Keratinocyte (primary cell): ENCODE data around the gene ZC3H12A. TPM values are rescaled to one million over a fixed set of nuclear protein-coding genes. Genes with fewer than 3 reads are reported as not detected.

Source experiments
- DNase-seq: peaks from one replicate; pipeline ENCODE4 v3.0.0-alpha.2; 2011; ENCODE audit warnings: low read depth, missing footprints, low spot score
- FAIRE-seq: peaks from 2 replicates; lab custom pipeline; 2011; peaks lifted over from hg19 to GRCh38; lab: Jason Lieb, UNC
- H2AFZ ChIP-seq: 2 replicates; pipeline ENCODE4 v1.6.0; 2012; ENCODE audit warnings: low read length, control low read depth, inconsistent platforms; ENCODE audit not compliant: control insufficient read depth
- H3K27ac ChIP-seq: 2 replicates; pipeline ENCODE4 v1.5.1; 2011; ENCODE audit warnings: low read length; ENCODE audit not compliant: control insufficient read depth, insufficient read depth
- H3K27me3 ChIP-seq: 3 replicates; pipeline ENCODE4 v1.6.0; 2011; ENCODE audit warnings: low read length; ENCODE audit not compliant: control insufficient read depth, insufficient read depth; ENCODE audit errors: extremely low read depth
- H3K36me3 ChIP-seq, 2 experiments: 2 replicates in 1 of 2; 3 replicates in 1 of 2; pipeline ENCODE4 v1.5.1; 2011; ENCODE audit warnings: low read length in 2 of 2, mild to moderate bottlenecking in 1 of 2; ENCODE audit not compliant: control insufficient read depth in 2 of 2, insufficient read depth in 2 of 2; ENCODE audit errors: extremely low read depth in 1 of 2
- H3K4me1 ChIP-seq: 3 replicates; pipeline ENCODE4 v1.5.1; 2011; ENCODE audit warnings: low read length; ENCODE audit not compliant: control insufficient read depth, insufficient read depth; ENCODE audit errors: extremely low read depth
- H3K4me2 ChIP-seq: 3 replicates; pipeline ENCODE4 v1.6.0; 2011; ENCODE audit warnings: low read depth, low read length; ENCODE audit not compliant: control insufficient read depth, insufficient read depth; ENCODE audit errors: extremely low read depth
- H3K4me3 ChIP-seq, 3 experiments: fragments of 200-600 bp in 1 of 3; sonication (generic) in 1 of 3; 2 replicates in 2 of 3; 3 replicates in 1 of 3; pipeline ENCODE4 v1.5.1; 2011 to 2016; ENCODE audit warnings: low read length in 3 of 3, mild to moderate bottlenecking in 3 of 3, control low read depth in 2 of 3, inconsistent platforms in 1 of 3, low read depth in 1 of 3, mixed read lengths in 1 of 3, mixed run types in 1 of 3, moderate library complexity in 1 of 3; ENCODE audit not compliant: control insufficient read depth in 2 of 3, insufficient read depth in 2 of 3; ENCODE audit errors: extremely low read depth in 1 of 3
- H3K79me2 ChIP-seq: 2 replicates; pipeline ENCODE4 v1.6.0; 2012; ENCODE audit warnings: low read length; ENCODE audit not compliant: control insufficient read depth, insufficient read depth
- H3K9ac ChIP-seq: 3 replicates; pipeline ENCODE4 v1.6.0; 2011; ENCODE audit warnings: low read length; ENCODE audit not compliant: control insufficient read depth, insufficient read depth; ENCODE audit errors: extremely low read depth
- H3K9me1 ChIP-seq: 3 replicates; pipeline ENCODE4 v1.6.0; 2011; ENCODE audit warnings: low read length; ENCODE audit not compliant: control insufficient read depth, insufficient read depth; ENCODE audit errors: extremely low read depth
- H3K9me3 ChIP-seq: 2 replicates; pipeline ENCODE4 v1.5.1; 2012; ENCODE audit warnings: low read depth, low read length; ENCODE audit not compliant: control insufficient read depth
- H4K20me1 ChIP-seq: 3 replicates; pipeline ENCODE4 v1.6.0; 2011; ENCODE audit warnings: low read length; ENCODE audit not compliant: control insufficient read depth, insufficient read depth; ENCODE audit errors: extremely low read depth
- EZH2 ChIP-seq: IDR thresholded peaks from one replicate; pipeline ENCODE4 v1.6.1; 2012; ENCODE audit warnings: inconsistent platforms, mild to moderate bottlenecking, low read length, moderate library complexity
- dilution Hi-C: fragments of 300-500 bp; cut with MboI; formaldehyde crosslinking; loops from one replicate; pipeline ENCODE4 v1.7.0; 2020; ENCODE audit warnings: low sequenced_read_pairs; ENCODE audit not compliant: extremely low pct_ligation_motif_present
- polyA plus RNA-seq, 5 experiments: library from polyadenylated mRNA; depleted of rRNA in 3 of 5; stranded (reverse) in 3 of 5; stranded (forward) in 1 of 5; unstranded in 1 of 5; fragments of >200 nt; gene quantifications; 1 replicate in 1 of 5; 2 replicates in 3 of 5; 3 replicates in 1 of 5; pipeline versions ENCODE4 v1.2.1 to v1.2.3, GENCODE V29; 2011 to 2012; ENCODE audit warnings: missing spikeins in 2 of 5, low read depth in 1 of 5, low replicate concordance in 1 of 5
- TF ChIP-seq, protein P1 (sequence below), 3 experiments: IDR thresholded peaks in 1 of 3; conservative IDR thresholded peaks in 1 of 3; optimal IDR thresholded peaks in 1 of 3; 2 replicates in 2 of 3; 3 replicates in 1 of 3; pipeline versions ENCODE3 to v1.5.1; 2011; ENCODE audit warnings: low read length in 3 of 3, mild to moderate bottlenecking in 3 of 3, moderate library complexity in 2 of 3, control low read depth in 1 of 3, inconsistent platforms in 1 of 3; ENCODE audit not compliant: insufficient read depth in 2 of 3; ENCODE audit errors: extremely low read depth in 1 of 3

ZC3H12A gene
- polyA plus RNA-seq, 1 donor (not counting 4 experiments of a cell fraction or from before 2014, with no cell fraction given): 24.4 TPM

DNA sequence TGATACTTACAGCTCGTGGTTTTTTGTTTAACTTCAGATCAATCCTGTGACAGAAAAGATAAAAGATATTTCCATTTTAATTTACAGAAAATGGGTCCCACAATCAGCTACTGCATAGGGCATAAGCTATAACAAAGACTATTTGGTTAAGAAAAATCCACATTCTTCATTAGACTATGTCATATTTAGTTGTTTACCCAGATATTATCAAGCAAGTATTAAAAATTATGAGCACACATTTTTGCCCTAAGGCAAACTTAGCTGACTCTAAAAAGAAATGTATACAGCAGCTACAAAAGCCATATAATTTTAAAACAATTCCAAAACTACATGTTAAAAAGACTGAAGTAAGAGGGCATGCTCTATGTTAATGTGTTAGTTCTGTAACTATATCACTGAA, 21.5 kb downstream of the ZC3H12A start:
- H3K9ac ChIP-seq: no peak overlapping the region
- peaks cover 10% of the 10 kb centered on the region for H3K4me1 ChIP-seq
- H2AFZ ChIP-seq: no peak overlapping the region
- no peaks in the 10 kb centered on the region for H3K9me1 ChIP-seq
- FAIRE-seq: no peak
- no peaks in the 10 kb centered on the region for H4K20me1 ChIP-seq
- H3K4me3 ChIP-seq: no peak overlapping the region
- H3K9me3 ChIP-seq: no peaks in the 10 kb centered on the region
- no peaks in the 10 kb centered on the region for H3K27me3 ChIP-seq
- TF ChIP-seq, protein P1, sequence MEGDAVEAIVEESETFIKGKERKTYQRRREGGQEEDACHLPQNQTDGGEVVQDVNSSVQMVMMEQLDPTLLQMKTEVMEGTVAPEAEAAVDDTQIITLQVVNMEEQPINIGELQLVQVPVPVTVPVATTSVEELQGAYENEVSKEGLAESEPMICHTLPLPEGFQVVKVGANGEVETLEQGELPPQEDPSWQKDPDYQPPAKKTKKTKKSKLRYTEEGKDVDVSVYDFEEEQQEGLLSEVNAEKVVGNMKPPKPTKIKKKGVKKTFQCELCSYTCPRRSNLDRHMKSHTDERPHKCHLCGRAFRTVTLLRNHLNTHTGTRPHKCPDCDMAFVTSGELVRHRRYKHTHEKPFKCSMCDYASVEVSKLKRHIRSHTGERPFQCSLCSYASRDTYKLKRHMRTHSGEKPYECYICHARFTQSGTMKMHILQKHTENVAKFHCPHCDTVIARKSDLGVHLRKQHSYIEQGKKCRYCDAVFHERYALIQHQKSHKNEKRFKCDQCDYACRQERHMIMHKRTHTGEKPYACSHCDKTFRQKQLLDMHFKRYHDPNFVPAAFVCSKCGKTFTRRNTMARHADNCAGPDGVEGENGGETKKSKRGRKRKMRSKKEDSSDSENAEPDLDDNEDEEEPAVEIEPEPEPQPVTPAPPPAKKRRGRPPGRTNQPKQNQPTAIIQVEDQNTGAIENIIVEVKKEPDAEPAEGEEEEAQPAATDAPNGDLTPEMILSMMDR (optimal IDR thresholded peaks at IDR 0.05 in 1 of 3, IDR thresholded peaks at IDR 0.05 in 1 of 3, conservative IDR thresholded peaks at IDR 0.05 in 1 of 3; ENCODE audit: extremely low read depth in 1 of 3, insufficient read depth in 2 of 3, low read length in 3 of 3): no peak
- TF ChIP-seq EZH2: no peak
- H3K36me3 ChIP-seq: peaks cover 7 to 26% of the 10 kb centered on the region in 2 experiments
- H3K27ac ChIP-seq: no peak overlapping the region
- no peak for DNase-seq
- H3K79me2 ChIP-seq: peaks cover 6% of the 10 kb centered on the region
- H3K4me2 ChIP-seq: no peak overlapping the region
- dilution Hi-C loops: no loop called here

DNA sequence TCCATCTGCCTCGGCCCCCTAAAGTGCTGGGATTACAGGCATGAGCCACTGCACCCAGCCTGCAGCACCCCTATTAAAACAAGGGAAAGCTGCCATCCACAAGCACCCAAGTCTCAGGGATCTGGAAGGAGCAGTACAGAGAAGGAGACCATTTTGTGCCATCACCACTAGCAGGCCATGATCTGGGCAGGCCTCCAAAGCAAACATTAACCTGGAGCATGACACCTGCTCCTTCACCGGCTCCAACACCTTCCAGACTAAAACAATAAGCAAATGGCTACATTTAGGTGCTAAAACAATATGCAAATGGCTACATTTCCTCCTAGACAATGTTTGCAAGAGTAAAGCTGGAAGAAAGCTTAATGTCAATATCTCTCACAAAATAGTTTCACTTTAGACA, 23.5 kb downstream of the ZC3H12A start:
- no peak overlapping the region for H3K9ac ChIP-seq
- peaks cover 10% of the 10 kb centered on the region for H3K4me1 ChIP-seq
- FAIRE-seq: no peak
- no peaks in the 10 kb centered on the region for H3K9me3 ChIP-seq
- H2AFZ ChIP-seq: no peak overlapping the region
- dilution Hi-C loops: no loop called here
- H4K20me1 ChIP-seq: no peaks in the 10 kb centered on the region
- H3K4me2 ChIP-seq: no peak overlapping the region
- H3K36me3 ChIP-seq: peaks cover 9 to 33% of the 10 kb centered on the region in 2 experiments
- H3K27ac ChIP-seq: no peak overlapping the region
- TF ChIP-seq, protein P1 (optimal IDR thresholded peaks at IDR 0.05 in 1 of 3, IDR thresholded peaks at IDR 0.05 in 1 of 3, conservative IDR thresholded peaks at IDR 0.05 in 1 of 3; ENCODE audit: extremely low read depth in 1 of 3, insufficient read depth in 2 of 3, low read length in 3 of 3): no peak
- TF ChIP-seq EZH2: no peak
- H3K9me1 ChIP-seq: peaks cover 3% of the 10 kb centered on the region
- H3K79me2 ChIP-seq: peaks cover 6% of the 10 kb centered on the region
- no peak for DNase-seq
- no peak overlapping the region for H3K4me3 ChIP-seq
- no peaks in the 10 kb centered on the region for H3K27me3 ChIP-seq
